ENCODE measurements around the gene B3GALNT1.
A peak's percentile ranks its signal among the peaks of the same experiment; 100 is the strongest.

B3GALNT1 gene

GRCh38 chr3:161073181-161073580 is 32.0 kb downstream of the B3GALNT1 start:
- DNase-seq (ENCODE audit: low read depth): no peak

DNA sequence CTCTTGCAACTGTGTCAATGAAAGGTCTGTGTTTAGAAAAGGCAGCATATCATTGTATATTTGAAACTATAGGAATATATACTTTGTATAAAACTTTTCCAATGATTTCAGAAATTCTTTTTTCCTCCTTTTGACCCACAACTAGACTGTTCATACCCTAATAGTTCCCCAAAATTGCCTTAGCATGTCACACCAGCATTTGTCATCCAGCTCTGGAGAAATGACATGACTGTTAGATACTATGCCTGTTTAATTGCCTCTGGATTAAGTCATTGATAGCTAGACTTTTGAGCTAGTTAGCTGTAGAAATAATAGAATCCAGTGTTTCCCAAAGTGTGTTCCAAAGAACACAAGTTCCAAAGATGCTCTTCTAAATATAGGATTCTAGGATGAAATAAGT is 32.4 kb downstream of the B3GALNT1 start:
- DNase-seq (ENCODE audit: low read depth): no peak

DNA sequence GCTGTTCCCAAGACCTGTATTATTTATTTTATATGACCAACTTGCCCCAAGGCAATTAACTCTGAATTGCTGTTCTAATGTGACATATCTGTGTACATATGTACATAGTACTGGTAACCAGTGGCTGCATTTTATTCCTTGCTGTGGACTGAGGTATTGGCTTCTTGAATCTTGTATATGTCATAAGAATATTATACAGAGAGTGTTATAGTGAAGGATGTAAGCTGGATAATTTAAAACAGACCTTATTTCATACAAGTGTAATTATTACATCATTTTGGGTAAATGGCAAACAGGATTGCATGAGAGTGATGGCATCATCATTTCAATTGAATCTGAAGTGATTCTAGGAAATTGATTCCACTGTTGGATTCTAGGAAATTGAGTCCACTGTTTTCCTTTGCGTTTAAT is 32.9 kb downstream of the B3GALNT1 start:
- no peak for DNase-seq (ENCODE audit: low read depth)

GRCh38 chr3:161070980-161071663 is 34.0 kb downstream of the B3GALNT1 start:
- no peak for DNase-seq (ENCODE audit: low read depth)

DNA sequence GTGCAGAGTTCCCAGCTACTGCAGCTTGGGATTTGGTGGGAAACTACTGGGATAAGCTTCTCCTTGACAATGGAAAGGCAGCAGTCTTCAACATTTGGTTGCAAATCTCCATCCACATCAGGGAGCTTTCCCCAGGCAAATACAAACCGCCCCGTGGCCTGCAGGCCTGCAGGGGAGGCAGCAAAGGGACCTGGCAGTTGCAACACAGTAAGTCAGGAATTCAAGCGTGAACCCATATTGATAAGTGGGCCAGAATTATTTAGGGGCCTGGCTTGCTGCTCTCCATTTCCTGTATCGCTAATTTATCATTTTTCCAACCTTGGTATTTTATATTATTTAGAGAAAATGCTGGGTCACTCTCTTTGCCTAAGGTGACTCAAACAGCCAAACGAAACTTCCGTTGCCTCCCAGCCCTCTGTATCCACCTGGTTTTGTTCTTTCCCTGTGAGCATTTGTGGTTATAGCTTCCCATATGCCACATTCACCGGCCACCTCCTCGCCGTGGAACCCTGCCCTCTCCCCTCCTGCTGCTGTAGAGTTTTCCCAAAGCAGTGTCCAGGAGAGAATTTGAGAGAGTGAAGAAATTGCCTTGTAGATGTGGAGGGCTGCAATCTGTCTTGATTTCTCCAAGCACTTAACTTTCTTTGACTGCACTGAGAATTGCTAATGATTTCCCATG is 34.8 kb downstream of the B3GALNT1 start:
- no peak for DNase-seq (ENCODE audit: low read depth)

- DNase-seq (ENCODE audit: low read depth): peak; percentile 43
These were observed 35.5 kb downstream of the B3GALNT1 start for GRCh38 chr3:161069511-161070251.

DNA sequence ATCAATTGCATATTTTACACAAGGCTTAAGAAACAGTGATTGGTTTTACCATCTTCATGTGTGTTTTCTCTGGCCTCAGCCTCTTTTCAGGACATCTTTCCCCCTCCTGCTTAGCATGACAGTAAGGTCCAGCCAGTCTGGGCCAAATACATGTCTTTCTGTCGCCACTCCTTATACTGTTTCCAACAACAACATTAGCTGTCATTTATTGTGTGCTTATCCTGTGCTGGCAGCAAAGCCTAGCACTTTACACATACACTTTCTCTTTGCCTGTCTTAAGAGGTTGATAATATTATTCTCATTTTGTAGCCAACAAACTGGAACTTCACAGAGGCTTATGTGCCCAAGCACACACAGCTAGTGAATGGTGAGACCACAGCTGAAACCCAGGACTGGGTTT is 37.8 kb downstream of the B3GALNT1 start:
- DNase-seq (ENCODE audit: low read depth): no peak

GRCh38 chr3:161066930-161067329 is 38.2 kb downstream of the B3GALNT1 start:
- DNase-seq (ENCODE audit: low read depth): no peak

GRCh38 chr3:161064413-161064812 is 40.7 kb downstream of the B3GALNT1 start:
- DNase-seq (ENCODE audit: low read depth): no peak

GRCh38 chr3:161054860-161055604 is 50.1 kb downstream of the B3GALNT1 start:
- no peak for DNase-seq (ENCODE audit: low read depth)

GRCh38 chr3:161051856-161052255 is 53.3 kb downstream of the B3GALNT1 start:
- no peak for DNase-seq (ENCODE audit: low read depth)

- DNase-seq (ENCODE audit: low read depth): no peak
These were observed 54.2 kb downstream of the B3GALNT1 start for GRCh38 chr3:161050935-161051334.

- no peak for DNase-seq (ENCODE audit: low read depth)
These were observed 55.4 kb downstream of the B3GALNT1 start for GRCh38 chr3:161049683-161050248.

GRCh38 chr3:161043336-161044035 is 61.7 kb downstream of the B3GALNT1 start:
- no peak for DNase-seq (ENCODE audit: low read depth)

- peak; percentile 47 for DNase-seq (ENCODE audit: low read depth)
These were observed 63.1 kb downstream of the B3GALNT1 start for GRCh38 chr3:161042023-161042501.

- peak; percentile 40 for DNase-seq (ENCODE audit: low read depth)
These were observed 66.4 kb downstream of the B3GALNT1 start for GRCh38 chr3:161038725-161039124.

GRCh38 chr3:161035711-161036110 is 69.4 kb downstream of the B3GALNT1 start:
- DNase-seq (ENCODE audit: low read depth): peak; percentile 92

- peak; percentile 37 for DNase-seq (ENCODE audit: low read depth)
These were observed 70.1 kb downstream of the B3GALNT1 start for GRCh38 chr3:161034913-161035550.
